Measurements from ENCODE around the gene PCCA.

DNA sequence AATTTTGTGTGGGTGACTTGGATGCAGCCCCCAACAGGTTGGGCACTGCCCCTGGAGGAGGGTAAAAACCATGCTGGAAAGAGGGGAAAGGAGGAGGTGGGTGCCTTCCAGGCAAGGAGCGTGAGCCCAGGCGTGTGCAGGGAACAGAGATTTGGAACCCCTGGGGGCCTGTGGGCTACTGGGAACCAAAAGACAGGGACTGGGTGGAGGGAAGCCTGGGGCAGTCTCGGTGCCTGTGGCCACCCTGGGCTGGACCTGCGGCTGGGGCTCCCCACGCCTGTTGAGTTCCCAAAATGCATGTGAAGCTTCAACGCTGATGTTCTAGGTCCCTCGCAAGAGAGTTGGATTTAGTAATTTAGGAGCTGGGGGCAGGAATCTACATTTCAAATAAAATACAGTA lies 474.9 kb downstream of the PCCA start:
- TF ChIP-seq, protein P1, sequence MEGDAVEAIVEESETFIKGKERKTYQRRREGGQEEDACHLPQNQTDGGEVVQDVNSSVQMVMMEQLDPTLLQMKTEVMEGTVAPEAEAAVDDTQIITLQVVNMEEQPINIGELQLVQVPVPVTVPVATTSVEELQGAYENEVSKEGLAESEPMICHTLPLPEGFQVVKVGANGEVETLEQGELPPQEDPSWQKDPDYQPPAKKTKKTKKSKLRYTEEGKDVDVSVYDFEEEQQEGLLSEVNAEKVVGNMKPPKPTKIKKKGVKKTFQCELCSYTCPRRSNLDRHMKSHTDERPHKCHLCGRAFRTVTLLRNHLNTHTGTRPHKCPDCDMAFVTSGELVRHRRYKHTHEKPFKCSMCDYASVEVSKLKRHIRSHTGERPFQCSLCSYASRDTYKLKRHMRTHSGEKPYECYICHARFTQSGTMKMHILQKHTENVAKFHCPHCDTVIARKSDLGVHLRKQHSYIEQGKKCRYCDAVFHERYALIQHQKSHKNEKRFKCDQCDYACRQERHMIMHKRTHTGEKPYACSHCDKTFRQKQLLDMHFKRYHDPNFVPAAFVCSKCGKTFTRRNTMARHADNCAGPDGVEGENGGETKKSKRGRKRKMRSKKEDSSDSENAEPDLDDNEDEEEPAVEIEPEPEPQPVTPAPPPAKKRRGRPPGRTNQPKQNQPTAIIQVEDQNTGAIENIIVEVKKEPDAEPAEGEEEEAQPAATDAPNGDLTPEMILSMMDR (conservative IDR thresholded peaks at IDR 0.05): no peak
- TF ChIP-seq EZH2 (IDR thresholded peaks at IDR 0.05; ENCODE audit: low read depth): no peak

All from PC-9 (cell line).